GM12873 (cell line): ENCODE measurements around the gene RBM33.
A peak's percentile ranks its signal among the peaks of the same experiment; 100 is the strongest.

Source experiments
- TF ChIP-seq, protein P1 (sequence below): IDR thresholded peaks from 2 replicates; pipeline ENCODE4 v1.5.1; 2012; ENCODE audit warnings: low read depth, mild to moderate bottlenecking, moderate library complexity, low read length, control low read depth; ENCODE audit not compliant: insufficient read depth; ENCODE audit errors: missing control alignments

Gene RBM33

DNA sequence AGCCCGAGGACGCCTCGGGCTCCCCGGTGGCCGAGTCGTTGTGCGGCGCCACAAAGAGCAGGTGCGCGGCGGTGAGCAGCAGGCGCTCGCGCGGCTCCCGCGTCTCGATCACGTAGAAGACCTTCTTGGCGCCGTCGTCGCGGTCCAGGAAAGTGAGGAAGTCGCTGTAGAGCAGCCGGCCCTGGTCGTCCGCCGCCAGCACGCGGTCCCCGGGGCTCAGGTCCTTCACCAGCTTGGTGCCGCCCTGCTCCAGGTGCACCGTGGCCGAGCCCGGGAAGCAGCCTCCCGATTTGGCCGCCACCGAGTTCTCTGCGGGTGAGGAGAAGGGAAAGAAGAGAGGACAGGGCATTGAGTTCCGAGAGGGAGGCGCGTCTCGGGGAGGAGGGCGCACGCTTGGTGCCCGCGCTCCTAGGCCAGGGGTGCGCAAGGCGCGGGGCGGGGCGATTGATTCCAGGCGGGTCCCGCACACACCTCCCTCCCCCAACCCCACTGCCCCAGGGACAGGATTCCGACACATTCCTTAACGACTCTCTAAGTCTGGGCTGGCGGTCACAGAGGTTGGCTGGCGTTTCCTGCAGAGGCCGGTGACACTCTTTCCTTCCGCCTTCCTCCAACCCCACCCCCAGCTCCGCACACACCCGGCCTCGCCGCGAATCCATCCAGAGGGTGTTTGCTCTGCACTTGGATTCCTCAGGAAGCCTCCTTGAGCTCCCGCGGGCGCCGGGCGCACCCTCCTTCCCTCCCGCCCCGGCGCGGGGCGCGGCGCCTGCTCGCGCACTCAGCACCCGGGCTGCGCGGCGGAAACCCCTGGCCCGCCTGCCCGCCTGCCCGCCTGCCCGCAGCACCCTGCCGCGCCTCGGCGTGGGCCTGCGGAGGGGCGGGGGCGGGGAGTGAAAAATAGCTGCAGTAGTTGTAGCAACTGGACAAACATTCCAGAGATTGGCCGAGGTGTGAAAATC lies 159.2 kb downstream of the RBM33 start:
- TF ChIP-seq, protein P1, sequence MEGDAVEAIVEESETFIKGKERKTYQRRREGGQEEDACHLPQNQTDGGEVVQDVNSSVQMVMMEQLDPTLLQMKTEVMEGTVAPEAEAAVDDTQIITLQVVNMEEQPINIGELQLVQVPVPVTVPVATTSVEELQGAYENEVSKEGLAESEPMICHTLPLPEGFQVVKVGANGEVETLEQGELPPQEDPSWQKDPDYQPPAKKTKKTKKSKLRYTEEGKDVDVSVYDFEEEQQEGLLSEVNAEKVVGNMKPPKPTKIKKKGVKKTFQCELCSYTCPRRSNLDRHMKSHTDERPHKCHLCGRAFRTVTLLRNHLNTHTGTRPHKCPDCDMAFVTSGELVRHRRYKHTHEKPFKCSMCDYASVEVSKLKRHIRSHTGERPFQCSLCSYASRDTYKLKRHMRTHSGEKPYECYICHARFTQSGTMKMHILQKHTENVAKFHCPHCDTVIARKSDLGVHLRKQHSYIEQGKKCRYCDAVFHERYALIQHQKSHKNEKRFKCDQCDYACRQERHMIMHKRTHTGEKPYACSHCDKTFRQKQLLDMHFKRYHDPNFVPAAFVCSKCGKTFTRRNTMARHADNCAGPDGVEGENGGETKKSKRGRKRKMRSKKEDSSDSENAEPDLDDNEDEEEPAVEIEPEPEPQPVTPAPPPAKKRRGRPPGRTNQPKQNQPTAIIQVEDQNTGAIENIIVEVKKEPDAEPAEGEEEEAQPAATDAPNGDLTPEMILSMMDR = no peak

DNA sequence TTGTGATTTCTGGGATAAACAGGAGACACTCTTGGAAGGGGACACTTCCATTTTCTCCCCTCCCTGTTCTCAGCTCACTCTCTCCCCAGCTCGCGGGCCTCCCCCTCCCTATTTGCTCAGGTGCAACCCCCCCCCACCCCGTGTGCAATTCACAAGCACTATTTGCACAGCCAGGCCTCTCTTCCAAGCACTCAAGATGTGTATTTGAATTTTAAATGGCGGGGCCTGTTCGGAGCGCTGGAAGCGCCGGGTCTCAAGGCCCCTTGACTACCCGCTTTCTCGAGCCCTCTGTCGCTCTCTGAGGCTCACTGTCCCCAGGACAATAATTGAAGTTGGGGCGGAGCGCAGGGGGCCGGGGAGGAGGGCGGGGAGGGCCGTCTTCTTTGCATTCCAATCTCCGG lies 160.0 kb downstream of the RBM33 start:
- TF ChIP-seq, protein P1 = no peak

DNA sequence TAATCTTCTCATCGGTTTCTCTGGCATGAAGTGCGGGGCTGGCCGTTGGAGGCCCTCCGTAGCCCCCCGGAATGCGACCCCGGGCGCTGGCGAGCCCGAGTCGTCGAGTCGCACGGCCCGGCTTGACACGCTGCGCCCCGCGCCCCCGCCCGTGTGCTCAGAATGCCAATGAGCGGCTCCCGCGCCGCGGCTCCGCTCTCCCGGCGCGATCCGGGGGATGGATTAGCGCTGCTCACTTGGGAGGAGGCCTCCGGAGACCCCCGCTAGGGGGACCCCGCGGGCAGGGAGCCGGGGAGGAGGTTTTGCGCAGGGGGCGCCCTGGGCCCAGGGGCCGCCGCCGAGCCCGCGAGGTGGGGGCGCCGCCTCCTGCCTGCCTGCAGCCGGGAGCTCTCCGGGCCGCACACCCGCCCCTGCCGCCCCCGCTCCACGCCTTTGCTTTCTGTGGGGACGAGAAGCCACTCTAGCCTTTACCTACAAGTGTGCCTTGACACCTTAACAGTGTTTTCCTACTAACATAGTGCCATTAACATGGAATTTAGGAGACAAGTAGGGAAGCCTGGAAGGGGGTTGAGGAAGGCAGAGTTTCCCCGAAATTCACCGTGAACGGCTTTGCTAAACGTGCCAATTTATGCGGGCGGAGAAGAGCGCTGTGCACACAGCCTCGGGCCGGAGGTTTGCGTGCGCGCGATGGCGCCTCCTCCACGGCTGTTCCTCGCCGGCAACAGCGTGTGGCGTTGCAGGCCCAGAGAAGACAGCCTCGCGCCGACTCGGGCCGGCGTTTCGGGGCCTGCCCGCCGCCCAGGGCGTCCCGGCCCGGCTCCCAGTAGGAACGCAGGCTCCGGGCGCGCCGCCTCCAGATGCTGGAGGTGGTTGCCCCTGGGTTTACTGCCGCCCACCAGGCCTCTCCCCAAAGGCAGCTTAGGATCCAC lies 160.7 kb downstream of the RBM33 start:
- TF ChIP-seq, protein P1 = peak; percentile 47

DNA sequence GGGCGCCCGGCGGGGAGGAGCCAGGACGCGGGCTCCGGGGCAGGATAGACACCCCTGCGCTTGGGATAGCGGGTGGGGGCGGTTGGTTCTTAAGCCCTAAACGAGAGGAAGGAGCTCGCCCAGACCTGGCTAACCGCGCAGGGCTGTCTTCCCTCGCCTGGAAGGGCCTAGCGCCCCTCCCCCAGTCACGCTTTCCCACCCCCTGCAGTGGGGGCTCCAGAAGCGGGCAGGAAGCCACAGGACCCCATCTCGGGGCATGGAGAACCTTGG lies 161.3 kb downstream of the RBM33 start:
- TF ChIP-seq, protein P1 = no peak

DNA sequence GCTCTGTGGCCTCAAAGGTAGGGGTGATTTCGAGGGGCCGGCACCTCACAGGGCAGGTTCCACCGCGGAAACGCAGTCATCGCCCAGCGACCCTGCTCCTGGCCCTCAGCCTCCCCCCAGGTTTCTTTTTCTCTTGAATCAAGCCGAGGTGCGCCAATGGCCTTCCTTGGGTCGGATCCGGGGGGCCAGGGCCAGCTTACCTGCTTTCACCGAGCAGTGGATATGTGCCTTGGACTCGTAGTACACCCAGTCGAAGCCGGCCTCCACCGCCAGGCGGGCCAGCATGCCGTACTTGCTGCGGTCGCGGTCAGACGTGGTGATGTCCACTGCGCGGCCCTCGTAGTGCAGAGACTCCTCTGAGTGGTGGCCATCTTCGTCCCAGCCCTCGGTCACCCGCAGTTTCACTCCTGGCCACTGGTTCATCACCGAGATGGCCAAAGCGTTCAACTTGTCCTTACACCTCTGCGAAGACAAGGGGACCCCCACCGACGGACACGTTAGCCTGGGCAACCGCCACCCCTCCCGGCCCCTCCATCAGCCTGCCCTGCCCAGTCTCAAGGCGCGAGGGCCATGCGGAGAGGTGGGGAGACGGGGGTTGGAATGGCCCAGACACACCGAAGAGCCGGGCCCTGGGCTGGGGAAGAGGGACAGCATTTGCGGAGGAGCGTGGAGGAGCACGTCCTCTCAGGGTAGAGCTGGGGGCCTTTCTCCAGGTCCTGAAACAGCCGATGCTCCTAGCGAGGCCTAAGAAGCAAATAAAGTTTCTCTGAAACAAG lies 161.8 kb downstream of the RBM33 start:
- TF ChIP-seq, protein P1 = no peak

DNA sequence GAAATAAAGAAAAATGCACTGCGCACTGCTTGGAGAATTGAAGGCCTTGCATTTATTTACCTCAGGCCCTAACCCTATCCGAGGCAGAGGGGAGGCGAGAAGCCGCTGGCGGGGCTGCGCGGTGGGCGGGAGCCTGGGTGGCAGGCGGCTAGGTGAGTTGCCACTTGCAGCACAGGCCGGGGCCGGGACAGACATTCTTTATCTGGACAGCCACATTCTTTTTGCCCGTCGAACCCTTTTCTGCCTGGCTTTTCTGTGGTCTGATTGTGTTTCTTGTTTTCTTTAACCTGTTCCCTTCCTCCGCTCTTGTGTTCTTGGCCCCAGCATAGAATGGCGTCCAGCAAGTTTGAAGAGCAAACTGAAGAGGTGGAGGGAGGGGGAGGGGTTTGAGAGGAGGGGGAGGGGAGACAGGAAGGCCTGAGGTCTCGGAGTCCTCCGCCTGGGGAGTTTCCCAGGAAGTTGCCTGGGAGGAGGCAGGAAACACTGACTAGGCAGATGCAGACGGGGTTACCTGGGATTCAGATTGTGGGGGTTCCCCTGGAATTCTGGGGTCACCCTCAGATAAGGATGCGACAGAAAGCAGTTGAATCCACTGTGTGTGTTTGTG lies 162.7 kb downstream of the RBM33 start:
- TF ChIP-seq, protein P1 = no peak
